Endothelial cell (in vitro differentiated cells): ENCODE data around the gene C1QTNF2. TPM values are rescaled to one million over a fixed set of nuclear protein-coding genes. Genes with fewer than 3 reads are reported as not detected.

Experiments used
- DNase-seq: peaks from one replicate; pipeline ENCODE4 v3.0.0; 2021; ENCODE audit warnings: low spot score
- H3K27ac Mint-ChIP-seq: one replicate; pipeline ENCODE4 v1.8.0; 2021; ENCODE audit warnings: mixed read lengths, inconsistent platforms; ENCODE audit not compliant: unreplicated experiment
- H3K27me3 Mint-ChIP-seq: one replicate; pipeline ENCODE4 v1.8.0; 2021; ENCODE audit warnings: mild to moderate bottlenecking, moderate library complexity, mixed read lengths, inconsistent platforms; ENCODE audit not compliant: unreplicated experiment
- H3K36me3 Mint-ChIP-seq: one replicate; pipeline ENCODE4 v1.8.0; 2021; ENCODE audit warnings: mild to moderate bottlenecking, low read depth, mixed read lengths, inconsistent platforms; ENCODE audit not compliant: unreplicated experiment
- H3K4me1 Mint-ChIP-seq: one replicate; pipeline ENCODE4 v1.8.0; 2021; ENCODE audit warnings: mild to moderate bottlenecking, mixed read lengths, inconsistent platforms; ENCODE audit not compliant: unreplicated experiment
- H3K4me3 Mint-ChIP-seq: one replicate; pipeline ENCODE4 v1.8.0; 2021; ENCODE audit warnings: mild to moderate bottlenecking, mixed read lengths, inconsistent platforms; ENCODE audit not compliant: unreplicated experiment
- H3K9me3 Mint-ChIP-seq: one replicate; pipeline ENCODE4 v1.8.0; 2021; ENCODE audit warnings: mixed read lengths, inconsistent platforms; ENCODE audit not compliant: unreplicated experiment
- total RNA-seq: library from RNA; stranded (reverse); fragmentation: NEBNext Ultra II Directional; extraction: Animal tissue kit (Norgen Biotek cat#: 25700); gene quantifications from one replicate; pipeline ENCODE4 v1.2.1, GENCODE V29; 2021; ENCODE audit not compliant: unreplicated experiment
- TF ChIP-seq, protein P1 (sequence below): fragments of 200-600 bp; sonication (generic); IDR thresholded peaks from one replicate; pipeline ENCODE4 v1.5.0; 2021; ENCODE audit warnings: antibody characterized with exemption; ENCODE audit not compliant: unreplicated experiment

The C1QTNF2 gene
- total RNA-seq, 1 donor from 2014 or later = not detected

DNA sequence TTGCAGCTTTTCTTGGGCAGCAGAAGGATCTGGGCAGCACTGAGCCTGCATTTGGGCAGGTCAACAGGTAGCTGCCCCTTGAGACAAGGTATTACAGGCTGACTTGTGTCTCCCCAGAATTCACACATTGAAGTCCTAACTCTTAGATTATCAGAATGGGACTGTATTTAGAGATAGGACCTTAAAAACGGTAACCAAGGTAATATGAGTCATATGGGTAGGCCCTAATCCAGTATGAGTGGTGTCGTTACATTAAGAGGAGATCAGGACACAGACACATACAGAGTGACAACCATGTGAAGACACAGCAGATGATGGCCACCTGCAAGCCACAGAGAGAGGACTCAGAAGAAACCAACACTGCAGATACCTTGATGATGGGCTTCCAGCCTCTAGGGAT is 3.2 kb downstream of the C1QTNF2 start:
- no peak overlapping the region for H3K4me3 Mint-ChIP-seq
- TF ChIP-seq, protein P1, sequence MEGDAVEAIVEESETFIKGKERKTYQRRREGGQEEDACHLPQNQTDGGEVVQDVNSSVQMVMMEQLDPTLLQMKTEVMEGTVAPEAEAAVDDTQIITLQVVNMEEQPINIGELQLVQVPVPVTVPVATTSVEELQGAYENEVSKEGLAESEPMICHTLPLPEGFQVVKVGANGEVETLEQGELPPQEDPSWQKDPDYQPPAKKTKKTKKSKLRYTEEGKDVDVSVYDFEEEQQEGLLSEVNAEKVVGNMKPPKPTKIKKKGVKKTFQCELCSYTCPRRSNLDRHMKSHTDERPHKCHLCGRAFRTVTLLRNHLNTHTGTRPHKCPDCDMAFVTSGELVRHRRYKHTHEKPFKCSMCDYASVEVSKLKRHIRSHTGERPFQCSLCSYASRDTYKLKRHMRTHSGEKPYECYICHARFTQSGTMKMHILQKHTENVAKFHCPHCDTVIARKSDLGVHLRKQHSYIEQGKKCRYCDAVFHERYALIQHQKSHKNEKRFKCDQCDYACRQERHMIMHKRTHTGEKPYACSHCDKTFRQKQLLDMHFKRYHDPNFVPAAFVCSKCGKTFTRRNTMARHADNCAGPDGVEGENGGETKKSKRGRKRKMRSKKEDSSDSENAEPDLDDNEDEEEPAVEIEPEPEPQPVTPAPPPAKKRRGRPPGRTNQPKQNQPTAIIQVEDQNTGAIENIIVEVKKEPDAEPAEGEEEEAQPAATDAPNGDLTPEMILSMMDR = no peak
- H3K27ac Mint-ChIP-seq = no peak overlapping the region
- peaks cover 16% of the 10 kb centered on the region for H3K27me3 Mint-ChIP-seq
- H3K9me3 Mint-ChIP-seq = no peaks in the 10 kb centered on the region
- H3K36me3 Mint-ChIP-seq = peaks cover 7% of the 10 kb centered on the region
- no peak for DNase-seq
- peaks cover 9% of the 10 kb centered on the region for H3K4me1 Mint-ChIP-seq

DNA sequence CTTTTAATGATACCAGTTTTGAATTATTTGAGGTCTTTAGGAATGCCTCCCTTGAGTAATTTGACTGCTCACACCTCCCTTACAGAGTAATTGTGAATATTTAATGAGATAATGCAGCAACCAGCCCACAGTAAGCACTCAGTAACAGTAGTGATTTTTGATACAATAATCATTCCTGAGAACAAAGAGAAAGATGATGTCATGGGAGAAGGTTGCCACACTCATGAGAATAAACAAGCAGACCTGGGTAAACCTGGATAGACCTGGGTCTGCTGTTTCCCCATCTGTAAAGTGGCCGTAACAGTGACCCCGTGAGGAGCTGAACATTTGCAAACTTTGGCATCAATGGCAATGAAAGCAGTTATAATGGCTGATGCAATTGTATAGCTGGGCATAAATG is 4.2 kb downstream of the C1QTNF2 start:
- H3K9me3 Mint-ChIP-seq = no peaks in the 10 kb centered on the region
- peaks cover 16% of the 10 kb centered on the region for H3K27me3 Mint-ChIP-seq
- TF ChIP-seq, protein P1 = no peak
- H3K4me3 Mint-ChIP-seq = no peak overlapping the region
- peaks cover 5% of the 10 kb centered on the region for H3K36me3 Mint-ChIP-seq
- H3K27ac Mint-ChIP-seq = no peak overlapping the region
- H3K4me1 Mint-ChIP-seq = peaks cover 6% of the 10 kb centered on the region
- DNase-seq = no peak

DNA sequence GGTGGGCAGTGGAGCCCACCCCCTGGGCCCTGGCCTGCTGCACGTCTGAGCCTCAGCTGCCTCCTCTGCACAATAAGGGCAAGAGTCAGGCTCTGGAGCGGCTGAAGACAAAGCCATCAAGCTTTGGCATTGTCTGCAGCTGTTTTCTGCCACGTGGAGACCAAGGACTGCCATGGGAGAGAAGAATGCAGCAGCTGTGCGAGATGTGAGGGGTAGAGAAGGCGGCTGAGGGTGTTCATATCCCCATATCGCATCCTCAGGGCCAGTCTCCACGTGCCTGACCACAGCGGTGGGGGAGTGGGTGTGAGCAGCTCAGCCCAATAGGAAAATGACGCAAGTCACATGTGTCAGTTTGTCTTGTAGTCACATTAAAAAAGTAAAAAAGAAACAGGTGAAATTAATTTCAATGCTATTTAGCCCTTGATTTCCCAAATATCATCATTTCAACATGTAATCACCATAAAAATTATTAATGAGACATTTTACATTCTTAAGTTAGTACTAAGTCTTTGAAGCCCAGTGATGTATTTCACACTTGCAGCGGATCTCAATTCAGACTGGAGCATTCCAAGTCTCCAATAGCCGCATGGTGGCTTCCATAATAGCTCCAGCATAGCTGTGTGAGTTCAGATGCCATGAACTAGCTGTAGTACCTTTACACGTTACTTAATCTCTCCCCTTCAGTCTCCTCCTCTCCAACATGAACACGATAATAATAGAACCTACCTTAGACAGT is 6.6 kb downstream of the C1QTNF2 start:
- Mint-ChIP-seq H3K4me1 (peaks cover 4% of the 10 kb centered on the region), H3K4me3 (no peak overlapping the region), H3K27me3 (no peaks in the 10 kb centered on the region), H3K36me3 (no peaks in the 10 kb centered on the region), H3K9me3 (no peaks in the 10 kb centered on the region), H3K27ac (no peak overlapping the region)
- TF ChIP-seq, protein P1 = no peak
- DNase-seq = no peak

DNA sequence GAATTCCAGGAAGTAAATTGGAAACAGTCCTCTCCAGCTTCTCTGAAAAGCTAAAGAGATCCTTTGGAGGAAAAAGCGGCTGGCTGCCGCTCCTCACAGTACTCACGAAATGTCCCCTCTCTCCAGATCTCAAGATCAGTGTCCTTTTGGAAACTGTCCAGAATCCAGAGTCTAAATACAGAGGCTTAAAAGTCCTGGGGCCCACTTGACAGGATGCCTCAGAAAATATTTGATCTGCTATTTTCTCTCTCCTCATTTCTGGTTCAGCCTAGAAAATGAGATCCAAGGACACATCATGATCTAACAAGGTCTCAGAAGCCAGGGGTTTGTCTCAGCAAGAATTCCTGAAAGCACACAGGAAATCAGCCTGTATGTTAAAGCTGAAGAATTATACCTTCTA is 7.2 kb downstream of the C1QTNF2 start:
- no peak for DNase-seq

More for the DNA sequence above, 7.2 kb downstream of the C1QTNF2 start:
- Mint-ChIP-seq H3K36me3 (no peaks in the 10 kb centered on the region), H3K4me3 (no peak overlapping the region), H3K9me3 (no peaks in the 10 kb centered on the region), H3K27me3 (no peaks in the 10 kb centered on the region), H3K4me1 (peaks cover 4% of the 10 kb centered on the region), H3K27ac (no peak overlapping the region)
- TF ChIP-seq, protein P1 = no peak
